Activated CD8-positive, alpha-beta T cell treated with anti-CD3 and anti-CD28 coated beads for 36 hours (primary cell): ENCODE measurements around the gene MYO16. TPM values are rescaled to one million over a fixed set of nuclear protein-coding genes. Genes with fewer than 3 reads are reported as not detected.

Source experiments
- ATAC-seq: fragments of 200-7000 bp; cut with Tn5 transposase; one replicate; pipeline ENCODE4 v1.10.0; 2021; ENCODE audit warnings: mild to moderate bottlenecking, moderate library complexity
- CTCF ChIA-PET: fragments of 350-600 bp; sonication (Branson Sonifier 250); formaldehyde crosslinking; loops from one replicate; lab custom pipeline; 2021; ENCODE audit warnings: antibody characterized with exemption; lab: Charles Lee
- POLR2A ChIA-PET: fragments of 350-600 bp; sonication (Branson Sonifier 250); formaldehyde crosslinking; loops from one replicate; lab custom pipeline; 2021; ENCODE audit warnings: antibody characterized with exemption; lab: Charles Lee
- DNase-seq: peaks from one replicate; pipeline ENCODE4 v3.0.0-alpha.2; 2020
- H3K27ac Mint-ChIP-seq: one replicate; pipeline ENCODE4 v1.8.0; 2021; ENCODE audit warnings: mild to moderate bottlenecking, mixed read lengths
- H3K27me3 Mint-ChIP-seq: one replicate; pipeline ENCODE4 v1.8.0; 2021; ENCODE audit warnings: mixed read lengths
- H3K36me3 Mint-ChIP-seq: one replicate; pipeline ENCODE4 v1.8.0; 2021; ENCODE audit warnings: low read depth, mixed read lengths
- H3K4me1 Mint-ChIP-seq: one replicate; pipeline ENCODE4 v1.8.0; 2021; ENCODE audit warnings: low read depth, mixed read lengths
- H3K4me3 Mint-ChIP-seq: one replicate; pipeline ENCODE4 v1.8.0; 2021; ENCODE audit warnings: mild to moderate bottlenecking, moderate library complexity, mixed read lengths
- H3K9me3 Mint-ChIP-seq: one replicate; pipeline ENCODE4 v1.8.0; 2021; ENCODE audit warnings: mixed read lengths
- intact Hi-C: fragments of 100-400 bp; cut with micrococcal nuclease; formaldehyde crosslinking; loops from one replicate; pipeline ENCODE4 v1.10.0; 2022
- total RNA-seq, 2 experiments: library from RNA; stranded (reverse); gene quantifications; one replicate each; pipeline ENCODE4 v1.2.3, GENCODE V29; 2021
- TF ChIP-seq, protein P1 (sequence below): fragments of 200-600 bp; IDR thresholded peaks from one replicate; pipeline ENCODE4 v1.8.0; 2022; ENCODE audit warnings: antibody characterized with exemption, mild to moderate bottlenecking

Gene MYO16
- total RNA-seq, 2 experiments from 2014 or later: not detected

DNA sequence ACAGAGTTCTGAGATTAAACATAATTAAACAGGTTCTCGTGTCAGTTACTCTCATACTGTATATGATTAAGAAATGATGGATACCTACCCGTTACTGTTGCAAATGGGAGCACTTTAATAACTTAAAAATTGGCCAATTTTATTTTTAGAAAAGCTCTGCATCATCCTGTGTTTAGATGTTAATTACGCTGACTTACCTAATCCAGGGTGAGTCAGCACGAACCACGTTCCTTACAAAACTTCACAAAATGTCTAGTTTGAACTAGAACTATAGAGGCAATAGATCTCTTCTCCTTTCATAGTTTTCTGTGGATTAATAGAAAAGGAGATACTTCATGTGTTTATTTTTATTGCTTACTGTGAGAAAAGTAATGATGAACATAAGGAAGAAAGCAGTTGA is 363.9 kb downstream of the MYO16 start:
- Mint-ChIP-seq H3K9me3 (no peaks in the 10 kb centered on the region), H3K36me3 (no peaks in the 10 kb centered on the region), H3K27me3 (peaks cover 1% of the 10 kb centered on the region), H3K4me1 (no peaks in the 10 kb centered on the region), H3K4me3 (no peak overlapping the region), H3K27ac (no peak overlapping the region)
- TF ChIP-seq, protein P1, sequence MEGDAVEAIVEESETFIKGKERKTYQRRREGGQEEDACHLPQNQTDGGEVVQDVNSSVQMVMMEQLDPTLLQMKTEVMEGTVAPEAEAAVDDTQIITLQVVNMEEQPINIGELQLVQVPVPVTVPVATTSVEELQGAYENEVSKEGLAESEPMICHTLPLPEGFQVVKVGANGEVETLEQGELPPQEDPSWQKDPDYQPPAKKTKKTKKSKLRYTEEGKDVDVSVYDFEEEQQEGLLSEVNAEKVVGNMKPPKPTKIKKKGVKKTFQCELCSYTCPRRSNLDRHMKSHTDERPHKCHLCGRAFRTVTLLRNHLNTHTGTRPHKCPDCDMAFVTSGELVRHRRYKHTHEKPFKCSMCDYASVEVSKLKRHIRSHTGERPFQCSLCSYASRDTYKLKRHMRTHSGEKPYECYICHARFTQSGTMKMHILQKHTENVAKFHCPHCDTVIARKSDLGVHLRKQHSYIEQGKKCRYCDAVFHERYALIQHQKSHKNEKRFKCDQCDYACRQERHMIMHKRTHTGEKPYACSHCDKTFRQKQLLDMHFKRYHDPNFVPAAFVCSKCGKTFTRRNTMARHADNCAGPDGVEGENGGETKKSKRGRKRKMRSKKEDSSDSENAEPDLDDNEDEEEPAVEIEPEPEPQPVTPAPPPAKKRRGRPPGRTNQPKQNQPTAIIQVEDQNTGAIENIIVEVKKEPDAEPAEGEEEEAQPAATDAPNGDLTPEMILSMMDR: no peak
- ChIA-PET POLR2A (no interaction called here), CTCF (no interaction called here)
- ATAC-seq: no peak
- intact Hi-C loops: no loop called here
- DNase-seq: no peak

GRCh38 chr13:108996430-108996829 is 367.0 kb downstream of the MYO16 start:
- intact Hi-C loops: no loop called here
- POLR2A ChIA-PET: interaction anchor here (0.6 to 0.7 kb wide), 2 partner anchors 319 to 1719 kb away, joined by 3 read pairs; no protein-coding TSS in a partner anchor
- H3K9me3 Mint-ChIP-seq: no peaks in the 10 kb centered on the region
- H3K27me3 Mint-ChIP-seq: no peaks in the 10 kb centered on the region
- no peak overlapping the region for H3K4me3 Mint-ChIP-seq
- ATAC-seq (no peak), DNase-seq (no peak)
- no peak overlapping the region for H3K27ac Mint-ChIP-seq
- CTCF ChIA-PET: no interaction called here
- H3K36me3 Mint-ChIP-seq: no peaks in the 10 kb centered on the region
- TF ChIP-seq, protein P1: no peak
- no peaks in the 10 kb centered on the region for H3K4me1 Mint-ChIP-seq

DNA sequence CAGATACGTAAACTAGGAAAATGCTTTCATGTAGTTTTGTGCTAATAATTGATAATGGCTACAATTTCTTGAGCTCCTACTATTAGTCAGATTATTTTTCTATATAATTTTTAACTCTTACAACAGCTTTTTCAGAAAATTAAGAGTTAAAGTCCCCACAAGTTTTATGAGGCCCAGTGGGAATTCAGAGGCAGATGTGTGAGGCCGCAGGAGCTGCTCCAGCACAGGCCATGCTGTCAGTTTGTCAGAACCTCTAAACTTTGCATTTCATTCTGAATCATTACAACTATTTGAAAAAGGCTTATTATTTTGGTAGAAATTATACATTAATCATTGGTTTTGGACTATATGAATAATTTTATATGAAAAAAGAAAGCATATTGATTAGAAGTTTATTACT is 370.8 kb downstream of the MYO16 start:
- ATAC-seq (no peak), DNase-seq (no peak)
- Mint-ChIP-seq H3K27ac (no peak overlapping the region), H3K4me1 (no peaks in the 10 kb centered on the region), H3K9me3 (no peaks in the 10 kb centered on the region), H3K27me3 (no peaks in the 10 kb centered on the region), H3K4me3 (no peak overlapping the region), H3K36me3 (no peaks in the 10 kb centered on the region)
- CTCF ChIA-PET: no interaction called here
- POLR2A ChIA-PET: no interaction called here
- intact Hi-C loops: no loop called here
- TF ChIP-seq, protein P1: no peak

DNA sequence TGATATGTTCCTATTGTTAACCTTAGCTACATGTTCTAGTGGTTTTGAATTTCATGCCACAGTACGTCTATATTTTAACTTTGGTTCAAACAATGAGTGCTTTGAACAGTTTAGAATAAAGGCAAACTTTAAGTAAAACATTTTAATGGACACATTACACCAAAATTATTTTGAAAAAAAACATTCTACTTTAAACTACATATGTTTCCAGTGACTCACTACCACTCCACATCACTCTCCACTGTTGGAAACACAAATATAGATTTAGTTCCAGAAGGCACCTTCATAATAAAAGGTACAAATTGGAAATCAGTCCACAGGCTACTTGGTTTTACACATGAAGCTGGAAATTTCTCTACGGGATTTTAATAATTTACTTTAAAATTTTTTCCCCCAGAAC is 373.5 kb downstream of the MYO16 start:
- CTCF ChIA-PET: no interaction called here
- POLR2A ChIA-PET: no interaction called here
- Mint-ChIP-seq H3K4me1 (no peaks in the 10 kb centered on the region), H3K27me3 (no peaks in the 10 kb centered on the region), H3K27ac (no peak overlapping the region), H3K36me3 (no peaks in the 10 kb centered on the region), H3K4me3 (no peak overlapping the region), H3K9me3 (no peaks in the 10 kb centered on the region)
- TF ChIP-seq, protein P1: no peak
- ATAC-seq: no peak
- intact Hi-C loops: no loop called here
- no peak for DNase-seq

DNA sequence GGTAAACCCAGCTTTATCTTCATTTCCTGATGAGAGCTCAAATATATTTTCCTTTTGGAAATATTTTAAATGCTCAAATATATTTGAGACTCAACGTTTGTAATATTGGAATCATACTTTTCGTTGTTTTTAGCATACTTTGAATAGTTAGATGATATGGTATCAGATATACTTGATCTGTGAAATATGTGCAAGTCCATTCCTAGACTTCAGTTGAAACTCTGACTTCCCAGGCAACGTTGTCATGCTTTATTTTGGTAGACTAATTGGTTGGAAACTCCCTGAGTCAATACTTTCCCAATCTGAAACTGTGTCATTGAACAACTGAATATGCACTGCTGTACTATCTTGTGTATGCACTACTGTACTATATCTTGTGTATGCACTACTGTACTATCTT is 378.5 kb downstream of the MYO16 start:
- no peaks in the 10 kb centered on the region for H3K4me1 Mint-ChIP-seq
- no peaks in the 10 kb centered on the region for H3K36me3 Mint-ChIP-seq
- ATAC-seq: no peak
- TF ChIP-seq, protein P1: no peak
- H3K9me3 Mint-ChIP-seq: no peaks in the 10 kb centered on the region
- ChIA-PET CTCF (no interaction called here), POLR2A (no interaction called here)
- H3K27me3 Mint-ChIP-seq: no peaks in the 10 kb centered on the region
- no peak overlapping the region for H3K27ac Mint-ChIP-seq
- no peak for DNase-seq
- intact Hi-C loops: no loop called here
- no peak overlapping the region for H3K4me3 Mint-ChIP-seq
